Measurements from ENCODE around the gene PBLD.

DNA sequence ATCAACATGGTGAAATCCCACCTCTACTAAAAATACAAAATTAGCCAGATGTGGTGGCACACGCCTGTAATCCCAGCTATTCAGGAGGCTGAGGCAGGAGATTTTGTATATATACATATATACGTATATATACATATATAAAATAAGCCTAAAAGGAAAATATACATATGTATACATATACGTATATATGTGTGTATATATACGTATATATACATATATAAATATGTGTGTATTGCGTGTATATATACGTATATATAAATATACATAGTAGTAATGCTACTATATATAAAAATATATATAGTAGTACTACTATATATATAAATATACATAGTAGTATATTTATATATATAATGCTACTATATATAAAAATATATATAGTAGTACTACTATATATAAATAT is 26.5 kb upstream of the PBLD start:
- TF ChIP-seq, protein P1, sequence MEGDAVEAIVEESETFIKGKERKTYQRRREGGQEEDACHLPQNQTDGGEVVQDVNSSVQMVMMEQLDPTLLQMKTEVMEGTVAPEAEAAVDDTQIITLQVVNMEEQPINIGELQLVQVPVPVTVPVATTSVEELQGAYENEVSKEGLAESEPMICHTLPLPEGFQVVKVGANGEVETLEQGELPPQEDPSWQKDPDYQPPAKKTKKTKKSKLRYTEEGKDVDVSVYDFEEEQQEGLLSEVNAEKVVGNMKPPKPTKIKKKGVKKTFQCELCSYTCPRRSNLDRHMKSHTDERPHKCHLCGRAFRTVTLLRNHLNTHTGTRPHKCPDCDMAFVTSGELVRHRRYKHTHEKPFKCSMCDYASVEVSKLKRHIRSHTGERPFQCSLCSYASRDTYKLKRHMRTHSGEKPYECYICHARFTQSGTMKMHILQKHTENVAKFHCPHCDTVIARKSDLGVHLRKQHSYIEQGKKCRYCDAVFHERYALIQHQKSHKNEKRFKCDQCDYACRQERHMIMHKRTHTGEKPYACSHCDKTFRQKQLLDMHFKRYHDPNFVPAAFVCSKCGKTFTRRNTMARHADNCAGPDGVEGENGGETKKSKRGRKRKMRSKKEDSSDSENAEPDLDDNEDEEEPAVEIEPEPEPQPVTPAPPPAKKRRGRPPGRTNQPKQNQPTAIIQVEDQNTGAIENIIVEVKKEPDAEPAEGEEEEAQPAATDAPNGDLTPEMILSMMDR (IDR thresholded peaks at IDR 0.05; ENCODE audit: low read depth, low read length), result no peak
- TF ChIP-seq MYC (IDR thresholded peaks at IDR 0.05; ENCODE audit: low read depth, low read length), result no peak
- TF ChIP-seq, protein P2, sequence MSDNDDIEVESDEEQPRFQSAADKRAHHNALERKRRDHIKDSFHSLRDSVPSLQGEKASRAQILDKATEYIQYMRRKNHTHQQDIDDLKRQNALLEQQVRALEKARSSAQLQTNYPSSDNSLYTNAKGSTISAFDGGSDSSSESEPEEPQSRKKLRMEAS (IDR thresholded peaks at IDR 0.05; ENCODE audit: low read depth, low read length), result no peak

Data from NB4 (cell line).